Measurements from ENCODE around the gene CLDN6. TPM values are rescaled to one million over a fixed set of nuclear protein-coding genes. Genes with fewer than 3 reads are reported as not detected.

Gene CLDN6
- total and polyA plus RNA-seq, 9 donors = 0.09 to 4.6 (median 0.34) TPM; not detected in 1

- Histone ChIP-seq H3K27me3 (ENCODE audit: control insufficient read depth, insufficient read depth, low read length) (peaks cover 47% of the 10 kb centered on the region), H3K4me3 (ENCODE audit: low read length) (no peak overlapping the region), H3K36me3 (ENCODE audit: control insufficient read depth, insufficient read depth, low read length) (peaks cover 24% of the 10 kb centered on the region), H3K27ac (ENCODE audit: low read length) (peak overlapping the region; percentile 13), H3K9me3 (replicated peaks; ENCODE audit: control insufficient read depth, low read depth, low read length) (no peaks in the 10 kb centered on the region), H3K4me1 (ENCODE audit: control insufficient read depth, insufficient read depth, low read length) (peaks cover 40% of the 10 kb centered on the region)
- WGBS (ENCODE audit: insufficient coverage) = 8% methylated on average over 58 of the region's 58 CpGs
- DNase-seq = peak; percentile 75
Measured at GRCh38 chr16:3027983-3028715, 10.2 kb upstream of the CLDN6 start.

- peaks cover 24% of the 10 kb centered on the region for H3K36me3 ChIP-seq (ENCODE audit: control insufficient read depth, insufficient read depth, low read length)
- H3K4me3 ChIP-seq (ENCODE audit: low read length) = no peak overlapping the region
- no peaks in the 10 kb centered on the region for H3K9me3 ChIP-seq (replicated peaks; ENCODE audit: control insufficient read depth, low read depth, low read length)
- peaks cover 40% of the 10 kb centered on the region for H3K27me3 ChIP-seq (ENCODE audit: control insufficient read depth, insufficient read depth, low read length)
- no peak overlapping the region for H3K27ac ChIP-seq (ENCODE audit: low read length)
- no peak for DNase-seq
- 80% methylated on average over 3 of the region's 8 CpGs for WGBS (ENCODE audit: insufficient coverage)
- H3K4me1 ChIP-seq (ENCODE audit: control insufficient read depth, insufficient read depth, low read length) = peaks cover 47% of the 10 kb centered on the region
Measured at GRCh38 chr16:3027489-3027795, 9.5 kb upstream of the CLDN6 start.

GRCh38 chr16:3026609-3027488 lies 8.9 kb upstream of the CLDN6 start:
- no peak overlapping the region for H3K4me3 ChIP-seq (ENCODE audit: low read length)
- peaks cover 34% of the 10 kb centered on the region for H3K27me3 ChIP-seq (ENCODE audit: control insufficient read depth, insufficient read depth, low read length)
- no peaks in the 10 kb centered on the region for H3K9me3 ChIP-seq (replicated peaks; ENCODE audit: control insufficient read depth, low read depth, low read length)
- DNase-seq = no peak
- no peak overlapping the region for H3K27ac ChIP-seq (ENCODE audit: low read length)
- H3K4me1 ChIP-seq (ENCODE audit: control insufficient read depth, insufficient read depth, low read length) = peaks cover 53% of the 10 kb centered on the region
- peaks cover 26% of the 10 kb centered on the region for H3K36me3 ChIP-seq (ENCODE audit: control insufficient read depth, insufficient read depth, low read length)
- WGBS (ENCODE audit: insufficient coverage) = 89% methylated on average over 15 of the region's 24 CpGs

- Histone ChIP-seq H3K27ac (ENCODE audit: low read length) (no peak overlapping the region), H3K4me3 (ENCODE audit: low read length) (no peak overlapping the region), H3K9me3 (replicated peaks; ENCODE audit: control insufficient read depth, low read depth, low read length) (no peaks in the 10 kb centered on the region), H3K4me1 (ENCODE audit: control insufficient read depth, insufficient read depth, low read length) (peaks cover 57% of the 10 kb centered on the region), H3K27me3 (ENCODE audit: control insufficient read depth, insufficient read depth, low read length) (peaks cover 27% of the 10 kb centered on the region), H3K36me3 (ENCODE audit: control insufficient read depth, insufficient read depth, low read length) (peaks cover 26% of the 10 kb centered on the region)
- 94% methylated on average over 5 of the region's 8 CpGs for WGBS (ENCODE audit: insufficient coverage)
- DNase-seq = no peak
Measured at GRCh38 chr16:3026003-3026378, 8.0 kb upstream of the CLDN6 start.

- H3K36me3 ChIP-seq (ENCODE audit: control insufficient read depth, insufficient read depth, low read length) = peaks cover 26% of the 10 kb centered on the region
- DNase-seq = no peak
- peaks cover 63% of the 10 kb centered on the region for H3K4me1 ChIP-seq (ENCODE audit: control insufficient read depth, insufficient read depth, low read length)
- H3K27ac ChIP-seq (ENCODE audit: low read length) = no peak overlapping the region
- WGBS (ENCODE audit: insufficient coverage) = 94% methylated on average over 13 of the region's 18 CpGs
- peaks cover 20% of the 10 kb centered on the region for H3K27me3 ChIP-seq (ENCODE audit: control insufficient read depth, insufficient read depth, low read length)
- no peak overlapping the region for H3K4me3 ChIP-seq (ENCODE audit: low read length)
- no peaks in the 10 kb centered on the region for H3K9me3 ChIP-seq (replicated peaks; ENCODE audit: control insufficient read depth, low read depth, low read length)
Measured at GRCh38 chr16:3025032-3026002, 7.3 kb upstream of the CLDN6 start.

- peak; percentile 99 for DNase-seq
- Histone ChIP-seq H3K27me3 (ENCODE audit: control insufficient read depth, insufficient read depth, low read length) (peaks cover 15% of the 10 kb centered on the region), H3K4me1 (ENCODE audit: control insufficient read depth, insufficient read depth, low read length) (peaks cover 59% of the 10 kb centered on the region), H3K4me3 (ENCODE audit: low read length) (peak within 1 kb of the TSS; percentile 65), H3K9me3 (replicated peaks; ENCODE audit: control insufficient read depth, low read depth, low read length) (no peaks in the 10 kb centered on the region), H3K27ac (ENCODE audit: low read length) (peak within 1 kb of the TSS; percentile 98), H3K36me3 (ENCODE audit: control insufficient read depth, insufficient read depth, low read length) (peaks cover 26% of the 10 kb centered on the region)
- under 1% methylated on average over 67 of the region's 69 CpGs for WGBS (ENCODE audit: insufficient coverage)
Measured at GRCh38 chr16:3023669-3024478, 5.9 kb upstream of the CLDN6 start, which contains the start of the genes HCFC1R1 and THOC6. TSS of gene HCFC1R1 (minus strand) at chr16:3023942. CDS start at chr16:3023941, 1 bp downstream. TSS of gene THOC6 (plus strand) at chr16:3024035. CDS start at chr16:3024327, 292 bp downstream.

- Histone ChIP-seq H3K36me3 (ENCODE audit: control insufficient read depth, insufficient read depth, low read length) (peaks cover 26% of the 10 kb centered on the region), H3K4me1 (ENCODE audit: control insufficient read depth, insufficient read depth, low read length) (peaks cover 56% of the 10 kb centered on the region), H3K27me3 (ENCODE audit: control insufficient read depth, insufficient read depth, low read length) (peaks cover 15% of the 10 kb centered on the region), H3K27ac (ENCODE audit: low read length) (peak overlapping the region; percentile 98), H3K4me3 (ENCODE audit: low read length) (peak overlapping the region; percentile 65), H3K9me3 (replicated peaks; ENCODE audit: control insufficient read depth, low read depth, low read length) (no peaks in the 10 kb centered on the region)
- peak; percentile 74 for DNase-seq
- WGBS (ENCODE audit: insufficient coverage) = 18% methylated on average over 3 of the region's 6 CpGs
Measured at GRCh38 chr16:3023415-3023668, 5.4 kb upstream of the CLDN6 start.

- peak; percentile 68 for DNase-seq
- Histone ChIP-seq H3K36me3 (ENCODE audit: control insufficient read depth, insufficient read depth, low read length) (peaks cover 26% of the 10 kb centered on the region), H3K4me3 (ENCODE audit: low read length) (peak overlapping the region; percentile 65), H3K9me3 (replicated peaks; ENCODE audit: control insufficient read depth, low read depth, low read length) (no peaks in the 10 kb centered on the region), H3K27me3 (ENCODE audit: control insufficient read depth, insufficient read depth, low read length) (peaks cover 19% of the 10 kb centered on the region), H3K4me1 (ENCODE audit: control insufficient read depth, insufficient read depth, low read length) (peaks cover 57% of the 10 kb centered on the region), H3K27ac (ENCODE audit: low read length) (peak overlapping the region; percentile 98)
- WGBS (ENCODE audit: insufficient coverage) = 24% methylated on average over 6 of the region's 8 CpGs
Measured at GRCh38 chr16:3022684-3023414, 4.9 kb upstream of the CLDN6 start.

GRCh38 chr16:3022208-3022683 lies 4.3 kb upstream of the CLDN6 start:
- Histone ChIP-seq H3K27ac (ENCODE audit: low read length) (peak overlapping the region; percentile 98), H3K36me3 (ENCODE audit: control insufficient read depth, insufficient read depth, low read length) (peaks cover 24% of the 10 kb centered on the region), H3K27me3 (ENCODE audit: control insufficient read depth, insufficient read depth, low read length) (peaks cover 26% of the 10 kb centered on the region), H3K9me3 (replicated peaks; ENCODE audit: control insufficient read depth, low read depth, low read length) (no peaks in the 10 kb centered on the region), H3K4me3 (ENCODE audit: low read length) (peak overlapping the region; percentile 65), H3K4me1 (ENCODE audit: control insufficient read depth, insufficient read depth, low read length) (peaks cover 54% of the 10 kb centered on the region)
- DNase-seq = peak; percentile 97
- WGBS (ENCODE audit: insufficient coverage) = 8% methylated on average over 5 of the region's 8 CpGs
